ENCODE measurements around the gene ARSG.

Gene ARSG

GRCh38 chr17:68310152-68310551, 18.9 kb downstream of the ARSG start:
- H3K4me3 ChIP-seq (ENCODE audit: low read depth, low read length), result no peak overlapping the region
- no peak for TF ChIP-seq CTCF (conservative IDR thresholded peaks at IDR 0.05; ENCODE audit: low read depth, low read length)
- DNase-seq (ENCODE audit: low read depth), result peak; percentile 38

GRCh38 chr17:68314916-68315535, 23.7 kb downstream of the ARSG start:
- no peak overlapping the region for H3K4me3 ChIP-seq (ENCODE audit: low read depth, low read length)
- no peak for TF ChIP-seq CTCF (conservative IDR thresholded peaks at IDR 0.05; ENCODE audit: low read depth, low read length)

GRCh38 chr17:68315930-68316329, 24.6 kb downstream of the ARSG start:
- no peak overlapping the region for H3K4me3 ChIP-seq (ENCODE audit: low read depth, low read length)
- no peak for TF ChIP-seq CTCF (conservative IDR thresholded peaks at IDR 0.05; ENCODE audit: low read depth, low read length)
- DNase-seq (ENCODE audit: low read depth), result no peak

More at GRCh38 chr17:68314916-68315535, 23.7 kb downstream of the ARSG start:
- DNase-seq (ENCODE audit: low read depth), result peak; percentile 18

- DNase-seq (ENCODE audit: low read depth), result no peak
- TF ChIP-seq CTCF (conservative IDR thresholded peaks at IDR 0.05; ENCODE audit: low read depth, low read length), result no peak
- H3K4me3 ChIP-seq (ENCODE audit: low read depth, low read length), result no peak overlapping the region
Measured at GRCh38 chr17:68317458-68317857, 26.2 kb downstream of the ARSG start.

GRCh38 chr17:68318103-68318991, 27.1 kb downstream of the ARSG start:
- H3K4me3 ChIP-seq (ENCODE audit: low read depth, low read length), result no peak overlapping the region
- no peak for TF ChIP-seq CTCF (conservative IDR thresholded peaks at IDR 0.05; ENCODE audit: low read depth, low read length)
- peak; percentile 58 for DNase-seq (ENCODE audit: low read depth)

GRCh38 chr17:68319410-68320162, 28.3 kb downstream of the ARSG start:
- no peak for DNase-seq (ENCODE audit: low read depth)
- no peak for TF ChIP-seq CTCF (conservative IDR thresholded peaks at IDR 0.05; ENCODE audit: low read depth, low read length)
- H3K4me3 ChIP-seq (ENCODE audit: low read depth, low read length), result no peak overlapping the region
